Activated CD4-positive, alpha-beta T cell treated with anti-CD3 and anti-CD28 coated beads for 48 hours (primary cell): ENCODE measurements around the gene CDK5RAP1.

Source experiments
- DNase-seq: peaks from one replicate; pipeline ENCODE4 v3.0.0-alpha.2; 2020

CDK5RAP1 gene

DNA sequence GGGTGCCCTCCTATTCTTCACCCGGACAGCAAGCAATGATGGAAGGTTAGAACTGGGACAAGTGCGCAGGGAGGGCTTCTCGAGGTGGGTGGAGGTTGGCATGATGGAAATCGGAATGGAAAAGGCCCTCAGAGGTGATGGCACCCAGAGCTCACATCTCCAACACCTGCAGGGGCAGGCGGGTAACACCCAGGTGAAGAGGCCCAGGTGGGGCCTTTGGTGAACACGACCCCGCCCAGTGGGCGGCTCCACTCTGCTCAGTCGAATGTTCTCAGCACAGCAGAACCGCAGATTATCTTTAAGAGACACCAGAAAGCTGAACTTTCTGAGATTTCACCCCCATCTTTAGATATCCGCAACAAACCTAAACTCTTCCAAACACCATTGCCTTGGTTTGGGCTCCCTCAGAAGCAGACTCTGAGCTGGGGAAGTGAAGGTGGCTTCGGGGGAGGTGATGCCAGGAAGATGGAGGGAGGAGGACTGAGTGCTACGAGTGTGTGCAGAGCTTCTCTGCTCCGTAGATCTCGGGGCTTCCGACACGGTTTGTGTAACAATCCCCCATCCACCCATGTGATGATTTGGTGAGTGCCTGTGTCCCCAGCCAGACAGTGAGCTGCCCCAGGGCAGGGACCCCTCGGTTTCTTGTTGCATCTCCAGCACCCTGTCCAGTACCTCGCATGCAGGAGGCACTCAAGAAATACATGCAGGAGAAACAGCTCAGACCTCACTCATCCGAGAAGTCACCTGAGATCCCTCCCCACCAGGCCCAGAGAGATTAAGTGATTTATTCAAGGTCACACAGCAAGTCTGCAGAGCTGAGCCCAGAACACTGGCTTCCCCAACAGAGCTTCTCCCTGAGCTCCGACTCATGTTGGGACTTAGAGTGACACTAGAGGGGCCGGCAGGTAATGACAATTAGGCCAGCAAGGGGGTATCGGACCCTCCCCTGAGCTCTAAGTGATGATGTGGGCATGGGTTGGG, 72.9 kb downstream of the CDK5RAP1 start:
- no peak for DNase-seq

- no peak for DNase-seq
Measured at GRCh38 chr20:33325350-33325749, 76.0 kb downstream of the CDK5RAP1 start.

DNA sequence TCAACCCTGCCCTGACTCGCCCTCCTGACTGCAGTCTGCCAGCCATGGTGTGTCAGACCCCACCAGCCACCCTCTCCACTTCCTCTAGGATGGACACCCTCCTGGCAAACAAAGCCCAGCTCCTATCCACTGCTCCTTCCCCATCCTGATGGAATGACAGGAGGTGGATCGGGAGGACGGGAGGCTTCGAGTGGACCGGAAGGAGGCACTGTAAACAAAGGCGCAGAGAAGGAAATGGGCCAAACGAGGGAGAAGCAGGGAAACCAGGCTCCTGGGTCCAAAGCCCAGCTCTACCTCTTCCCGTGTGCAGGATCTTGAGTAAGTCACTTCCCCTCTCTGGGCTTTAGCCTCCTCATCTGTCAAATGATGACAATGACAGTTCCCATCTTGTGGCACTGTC, 78.1 kb downstream of the CDK5RAP1 start:
- no peak for DNase-seq

DNA sequence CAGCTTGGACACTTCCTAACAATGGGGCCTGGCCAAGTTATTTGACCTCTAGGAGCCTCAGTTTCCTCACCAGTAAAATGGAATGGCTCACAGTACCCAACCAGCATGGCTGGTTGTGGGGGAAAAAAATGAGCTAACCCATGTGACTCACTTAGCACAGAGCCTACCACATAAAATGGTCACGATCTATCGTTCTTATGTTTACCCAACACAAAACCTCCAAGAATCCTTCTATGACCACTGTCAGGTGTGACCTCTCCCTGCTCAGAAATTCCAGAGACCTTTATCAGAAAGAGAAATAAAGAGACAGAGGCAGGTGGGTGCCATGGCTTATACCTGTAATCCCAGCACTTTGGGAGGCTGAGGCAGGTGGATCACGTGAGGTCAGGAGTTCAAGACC, 78.9 kb downstream of the CDK5RAP1 start:
- DNase-seq: no peak

DNA sequence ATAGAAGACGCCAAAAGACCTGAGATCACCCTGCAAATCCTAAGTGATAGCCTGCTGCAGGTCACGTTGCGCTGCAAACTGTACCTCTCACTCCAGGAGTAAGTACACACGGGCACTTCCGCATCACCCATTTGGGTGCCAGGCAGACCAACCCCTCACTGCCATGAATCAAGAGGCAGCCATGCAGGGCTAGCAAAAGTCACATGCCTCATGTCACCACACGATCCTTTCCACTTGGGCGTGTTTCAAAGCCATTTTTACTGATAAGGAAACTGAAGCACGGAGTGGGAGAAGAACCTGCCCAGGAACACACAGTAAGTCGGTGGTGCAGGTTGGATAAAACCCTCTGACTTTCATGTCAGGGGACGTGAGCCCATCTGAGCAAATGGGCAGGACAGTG, 81.3 kb downstream of the CDK5RAP1 start:
- no peak for DNase-seq

DNA sequence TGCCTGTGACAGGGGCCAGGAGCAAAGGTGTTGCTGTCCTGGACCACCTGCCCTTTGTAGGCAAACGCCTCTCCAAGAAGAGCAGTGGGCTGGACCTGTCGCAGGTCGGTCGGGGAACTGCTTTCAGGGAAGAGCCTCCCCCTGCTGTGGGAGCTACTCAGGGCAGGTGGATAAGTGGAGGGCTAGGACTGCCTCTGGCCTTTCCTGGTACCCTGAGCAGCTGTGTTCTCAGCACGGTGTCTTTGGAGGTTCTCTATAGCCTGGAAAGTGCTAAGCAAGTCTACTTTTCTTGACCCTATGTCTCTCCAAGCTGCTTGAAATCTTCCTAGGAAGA, 83.3 kb downstream of the CDK5RAP1 start:
- no peak for DNase-seq

- no peak for DNase-seq
Measured at GRCh38 chr20:33317424-33318095, 83.8 kb downstream of the CDK5RAP1 start.

- no peak for DNase-seq
Measured at GRCh38 chr20:33316958-33317357, 84.4 kb downstream of the CDK5RAP1 start.

GRCh38 chr20:33316343-33316742, 85.0 kb downstream of the CDK5RAP1 start:
- DNase-seq: no peak

DNA sequence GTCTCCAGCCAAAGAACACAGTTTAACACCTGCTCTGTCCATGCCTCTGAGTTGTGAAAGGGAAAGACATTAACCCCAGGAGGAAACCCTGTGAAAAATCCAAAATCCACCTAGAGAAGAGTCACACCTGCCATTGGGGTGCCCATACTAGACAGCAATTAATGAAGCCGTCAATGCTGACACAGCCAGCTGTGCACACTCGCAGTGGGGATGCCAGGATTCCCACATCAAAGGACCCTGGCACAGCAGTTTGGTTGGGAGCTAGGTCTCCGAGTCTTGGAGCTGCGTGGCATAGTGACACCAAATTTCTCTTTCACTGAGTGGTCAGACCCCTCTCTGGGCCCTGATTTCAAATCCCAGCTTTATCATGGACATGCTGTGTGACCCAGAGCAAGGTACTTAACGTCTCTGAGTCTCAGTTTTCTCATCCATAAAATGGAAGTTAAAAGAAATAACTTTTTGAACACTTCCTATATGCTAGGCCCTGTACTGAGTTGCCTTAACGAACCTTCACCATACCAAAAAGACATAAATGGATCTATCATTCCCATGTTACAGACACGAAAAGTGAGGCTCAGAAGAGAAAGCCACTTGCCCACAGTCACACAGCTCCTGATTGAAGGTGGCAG, 87.5 kb downstream of the CDK5RAP1 start:
- DNase-seq: no peak

GRCh38 chr20:33312583-33312982, 88.7 kb downstream of the CDK5RAP1 start:
- DNase-seq: no peak

DNA sequence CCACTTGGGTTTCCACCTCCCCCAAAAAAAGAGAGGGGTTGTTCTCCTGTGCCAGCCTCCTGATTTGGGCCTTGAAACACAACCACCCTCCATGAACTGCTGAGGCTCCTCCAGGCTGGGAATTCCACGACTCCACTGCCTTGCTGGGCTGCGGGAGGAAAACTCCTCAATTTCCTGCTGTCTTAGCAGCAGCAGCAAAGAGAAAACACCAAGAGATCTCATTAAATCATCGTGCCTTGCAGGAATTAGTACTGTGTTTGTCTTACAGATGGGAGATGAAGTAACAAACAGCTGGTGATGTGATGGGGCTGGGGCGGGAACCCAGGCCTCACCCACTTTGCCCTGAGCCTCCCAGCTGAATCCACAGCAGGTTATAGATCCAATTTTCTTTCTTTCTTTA, 89.3 kb downstream of the CDK5RAP1 start:
- DNase-seq: no peak

- DNase-seq: no peak
Measured at GRCh38 chr20:33311011-33311410, 90.3 kb downstream of the CDK5RAP1 start.

DNA sequence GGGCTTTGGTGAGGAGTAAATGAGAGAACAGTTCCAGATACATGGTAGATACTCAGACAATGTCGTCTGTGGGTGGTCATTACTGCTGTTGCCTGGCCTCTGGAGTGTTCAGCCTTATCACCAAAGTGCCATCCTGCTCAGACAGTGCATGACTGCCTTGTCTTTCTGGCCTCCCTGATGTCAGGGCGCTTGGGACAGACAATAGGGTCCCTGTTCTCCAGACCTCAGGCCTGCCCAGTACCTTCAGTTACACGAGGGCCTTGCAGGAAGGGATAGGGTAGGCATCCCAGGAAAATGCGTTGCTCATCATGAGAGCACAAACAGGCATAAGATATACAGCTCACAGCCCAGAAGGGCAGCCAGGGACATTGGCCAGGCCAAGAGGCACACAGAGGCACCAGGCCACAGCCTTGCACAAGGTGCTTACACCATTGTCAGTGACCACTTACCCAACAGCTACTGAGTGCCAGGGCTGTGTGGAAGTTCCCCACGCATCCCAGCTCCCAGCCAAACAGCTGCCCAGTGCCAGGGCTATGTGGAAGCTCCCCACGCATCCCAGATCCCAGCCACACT, 90.9 kb downstream of the CDK5RAP1 start:
- no peak for DNase-seq

GRCh38 chr20:33309631-33310030, 91.7 kb downstream of the CDK5RAP1 start:
- no peak for DNase-seq
